Gastrocnemius medialis (tissue), 4 donors: ENCODE results near the gene R3HDM2. TPM values are rescaled to one million over a fixed set of nuclear protein-coding genes. Genes with fewer than 3 reads are reported as not detected.
"Not testable (repeated sequence)": the region's sequence is repeated elsewhere in the genome, so short reads cannot be mapped to it uniquely, and the experiment has no call there.

Experiments
- ATAC-seq, 2 donors: fragments of 150-250 bp; one replicate each; pipeline ENCODE4 v1.9.1; 2016
- DNase-seq, 2 donors: peaks; one replicate each; pipeline ENCODE4 v3.0.0-alpha.2; 2019
- H3K27ac ChIP-seq, 4 donors: fragments of 200-600 bp; sonication (generic); 1 replicate in 1 of 4; 2 replicates in 3 of 4; pipeline ENCODE4 v1.5.1; 2016 to 2018; ENCODE audit warnings: mild to moderate bottlenecking in 2 of 4, moderate library complexity in 1 of 4
- H3K27me3 ChIP-seq, 3 donors: fragments of 200-600 bp; sonication (generic) in 2 of 3; 1 replicate in 1 of 3; 2 replicates in 2 of 3; pipeline versions ENCODE4 v1.5.1 to v1.6.0; 2016 to 2019; ENCODE audit warnings: mild to moderate bottlenecking in 1 of 3, moderate library complexity in 1 of 3
- H3K36me3 ChIP-seq, 2 donors: fragments of 200-600 bp; sonication (generic) in 1 of 2; one replicate each; pipeline ENCODE4 v1.5.1; 2017 to 2018
- H3K4me1 ChIP-seq, 2 donors: fragments of 200-600 bp; sonication (generic) in 1 of 2; one replicate each; pipeline ENCODE4 v1.5.1; 2016 to 2017; ENCODE audit warnings: mild to moderate bottlenecking in 2 of 2
- H3K4me3 ChIP-seq, 4 donors: fragments of 200-600 bp; sonication (generic) in 3 of 4; 1 replicate in 1 of 4; 2 replicates in 3 of 4; pipeline ENCODE4 v1.5.1; 2016 to 2019; ENCODE audit warnings: mild to moderate bottlenecking in 2 of 4
- H3K9me3 ChIP-seq, 3 donors: fragments of 200-600 bp; sonication (generic) in 2 of 3; 1 replicate in 1 of 3; 2 replicates in 2 of 3; pipeline ENCODE4 v1.5.1; 2016 to 2019
- CTCF ChIP-seq, 5 experiments: fragments of 450-650 bp in 3 of 5; fragments of 200-600 bp in 2 of 5; sonication (generic) in 2 of 5; IDR thresholded peaks in 4 of 5; conservative IDR thresholded peaks in 1 of 5; 1 replicate in 4 of 5; 2 replicates in 1 of 5; pipeline ENCODE4 v1.5.1; 2016 to 2019; ENCODE audit warnings: antibody characterized with exemption in 5 of 5, mild to moderate bottlenecking in 3 of 5, moderate library complexity in 3 of 5
- POLR2A ChIP-seq, 2 donors: fragments of 450-650 bp; IDR thresholded peaks; one replicate each; pipeline ENCODE4 v1.6.1; 2017; ENCODE audit warnings: antibody characterized with exemption in 2 of 2, mild to moderate bottlenecking in 2 of 2, moderate library complexity in 2 of 2
- in situ Hi-C, 4 donors: fragments of 200-750 bp; cut with MboI; loops; one replicate each; pipeline versions ENCODE4 v1.15.0 to v1.8.0; 2017; ENCODE audit warnings: low sequenced_read_pairs in 4 of 4
- intact Hi-C: fragments of 100-400 bp; cut with DNase I; formaldehyde crosslinking; loops from one replicate; pipeline ENCODE4 v1.15.1; 2023; ENCODE audit warnings: low total_unique reads
- total RNA-seq, 4 donors: library from RNA; depleted of rRNA; stranded (reverse); fragments of >200 nt; gene quantifications; one replicate each; pipeline versions ENCODE4 v1.1.0 to v1.2.3, GENCODE V29; 2016

The R3HDM2 gene
- total RNA-seq, 4 donors from 2014 or later, result 24.1 to 27.1 (median 25.6) TPM

- H3K4me1 ChIP-seq, result peaks cover 10% of the 10 kb centered on the region in 2 donors
- no peak overlapping the region for H3K27ac ChIP-seq
- no peak for DNase-seq
- no peaks in the 10 kb centered on the region for H3K9me3 ChIP-seq
- no peaks in the 10 kb centered on the region for H3K36me3 ChIP-seq
- in situ Hi-C loops, result no loop called here
- TF ChIP-seq POLR2A (IDR thresholded peaks at IDR 0.05) (no peak), CTCF (IDR thresholded peaks at IDR 0.05 in 4 of 5, conservative IDR thresholded peaks at IDR 0.05 in 1 of 5) (no peak)
- H3K27me3 ChIP-seq, result no peaks in the 10 kb centered on the region
- H3K4me3 ChIP-seq, result no peak overlapping the region
- no peak for ATAC-seq
- intact Hi-C loops, result loop anchor here (5.0 kb wide), 1 partner anchor 37 kb away; no protein-coding TSS in a partner anchor
Measured at GRCh38 chr12:57415088-57415487, 15.8 kb downstream of the R3HDM2 start.

- in situ Hi-C loops, H3K27ac ChIP-seq, H3K9me3 ChIP-seq, H3K36me3 ChIP-seq, H3K4me3 ChIP-seq, intact Hi-C loops, ATAC-seq, H3K27me3 ChIP-seq, DNase-seq: not testable (repeated sequence)
- H3K4me1 ChIP-seq, result peaks cover 10% of the 10 kb centered on the region in 2 donors
Measured at GRCh38 chr12:57414160-57414559, 16.7 kb downstream of the R3HDM2 start.

DNA sequence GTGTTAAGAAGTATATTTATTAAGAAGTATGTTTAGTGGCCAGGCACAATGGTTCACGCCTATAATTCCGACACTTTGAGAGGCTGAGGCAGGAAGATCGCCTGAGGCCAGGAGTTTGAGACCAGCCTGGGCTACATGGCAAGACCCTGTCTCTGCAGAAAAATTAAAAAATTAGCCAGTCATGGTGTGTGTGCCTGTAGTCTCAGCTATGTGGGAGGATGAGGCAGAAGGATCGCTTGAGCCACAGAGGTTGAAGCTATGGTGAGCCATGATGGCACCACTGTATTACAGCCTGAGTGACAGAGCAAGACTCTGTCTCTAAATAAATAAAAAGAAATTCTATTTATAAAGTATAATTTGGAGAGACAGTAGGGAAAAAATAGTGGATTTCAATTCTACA lies 20.3 kb downstream of the R3HDM2 start:
- no peak overlapping the region for H3K27ac ChIP-seq
- peaks cover 0 to 6% of the 10 kb centered on the region in 2 donors for H3K4me1 ChIP-seq
- H3K9me3 ChIP-seq, result no peaks in the 10 kb centered on the region
- H3K36me3 ChIP-seq, result no peaks in the 10 kb centered on the region
- DNase-seq (no peak), ATAC-seq (no peak)
- in situ Hi-C loops, result no loop called here
- H3K4me3 ChIP-seq, result no peak overlapping the region
- H3K27me3 ChIP-seq, result no peaks in the 10 kb centered on the region
- TF ChIP-seq POLR2A (IDR thresholded peaks at IDR 0.05) (no peak), CTCF (IDR thresholded peaks at IDR 0.05 in 4 of 5, conservative IDR thresholded peaks at IDR 0.05 in 1 of 5) (no peak)
- intact Hi-C loops, result no loop called here

DNA sequence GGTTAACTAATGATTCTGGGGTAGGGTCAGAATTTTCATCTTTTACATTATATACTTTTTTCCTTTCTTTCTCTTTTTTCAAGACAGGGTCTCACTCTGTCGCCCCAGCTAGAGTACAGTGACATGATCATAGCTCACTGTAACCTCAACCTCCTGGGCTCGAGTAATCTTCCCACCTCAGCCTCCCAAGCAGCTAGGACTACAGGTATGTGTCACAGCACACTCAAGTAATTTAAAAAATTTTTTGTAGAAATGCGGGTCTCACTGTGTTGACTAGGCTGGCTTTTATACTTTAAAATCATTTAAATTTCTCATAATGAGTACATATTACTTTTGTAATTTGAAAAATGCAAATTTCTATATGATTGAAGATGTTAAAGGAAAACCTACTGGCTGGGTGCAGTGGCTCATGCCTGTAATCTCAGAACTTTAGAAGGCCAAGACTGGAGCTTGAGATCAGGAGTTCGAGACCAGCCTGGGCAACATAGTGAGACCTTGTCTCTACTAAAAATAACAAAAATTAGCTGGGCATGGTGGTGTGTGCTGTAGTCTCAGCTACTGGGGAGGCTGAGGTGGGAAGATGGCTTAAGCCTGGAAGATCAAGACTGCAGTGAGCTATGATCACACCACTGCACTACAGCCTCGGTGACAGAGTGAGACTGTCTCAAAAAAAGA lies 25.7 kb downstream of the R3HDM2 start:
- intact Hi-C loops, result no loop called here

GRCh38 chr12:57402156-57402555 lies 28.7 kb downstream of the R3HDM2 start:
- DNase-seq, H3K27ac ChIP-seq, in situ Hi-C loops, H3K36me3 ChIP-seq, ATAC-seq, H3K4me3 ChIP-seq, H3K4me1 ChIP-seq, H3K27me3 ChIP-seq, intact Hi-C loops, H3K9me3 ChIP-seq: not testable (repeated sequence)

More for the DNA sequence above, 25.7 kb downstream of the R3HDM2 start:
- Histone ChIP-seq H3K27ac (no peak overlapping the region), H3K36me3 (no peaks in the 10 kb centered on the region), H3K9me3 (no peaks in the 10 kb centered on the region), H3K4me3 (no peak overlapping the region), H3K4me1 (no peaks in the 10 kb centered on the region), H3K27me3 (no peaks in the 10 kb centered on the region)
- DNase-seq (no peak), ATAC-seq (no peak)
- TF ChIP-seq POLR2A (IDR thresholded peaks at IDR 0.05) (no peak), CTCF (IDR thresholded peaks at IDR 0.05 in 4 of 5, conservative IDR thresholded peaks at IDR 0.05 in 1 of 5) (no peak)
- in situ Hi-C loops, result no loop called here

- Histone ChIP-seq H3K4me3 (no peak overlapping the region), H3K27me3 (no peaks in the 10 kb centered on the region), H3K9me3 (no peaks in the 10 kb centered on the region), H3K4me1 (no peaks in the 10 kb centered on the region), H3K36me3 (no peaks in the 10 kb centered on the region), H3K27ac (no peak overlapping the region)
- intact Hi-C loops, result no loop called here
- TF ChIP-seq POLR2A (IDR thresholded peaks at IDR 0.05), result no peak
- no peak for TF ChIP-seq CTCF (IDR thresholded peaks at IDR 0.05 in 4 of 5, conservative IDR thresholded peaks at IDR 0.05 in 1 of 5)
- no peak for ATAC-seq
- DNase-seq, result no peak
- in situ Hi-C loops, result no loop called here
Measured at GRCh38 chr12:57401165-57401564, 29.7 kb downstream of the R3HDM2 start.

GRCh38 chr12:57399718-57400463 lies 31.0 kb downstream of the R3HDM2 start:
- H3K36me3 ChIP-seq, H3K4me3 ChIP-seq, H3K27ac ChIP-seq, DNase-seq, H3K4me1 ChIP-seq, in situ Hi-C loops, ATAC-seq, H3K9me3 ChIP-seq, intact Hi-C loops, H3K27me3 ChIP-seq: not testable (repeated sequence)
